ENCODE results near the gene UBE2L3.
"Not testable (repeated sequence)": the region's sequence is repeated elsewhere in the genome, so short reads cannot be mapped to it uniquely, and the experiment has no call there.

Gene UBE2L3

DNA sequence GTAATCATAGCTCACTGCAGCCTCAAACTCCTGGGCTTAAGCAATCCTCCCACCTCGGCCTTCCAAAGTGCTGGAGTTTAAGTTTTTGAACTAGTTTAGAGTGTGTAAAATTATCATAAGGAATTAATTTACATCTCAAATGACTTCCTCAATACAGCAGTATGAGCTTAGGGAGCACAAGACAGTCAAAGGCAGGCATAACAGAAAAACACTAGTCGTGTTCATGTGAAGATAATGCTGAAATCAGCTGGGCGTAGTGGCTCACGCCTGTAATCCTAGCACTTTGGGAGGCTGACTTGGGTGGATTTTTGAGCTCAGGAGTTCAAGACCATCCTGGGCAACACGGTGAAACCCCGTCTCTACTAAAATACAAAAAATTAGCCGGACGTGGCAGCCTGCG, 36.5 kb downstream of the UBE2L3 start:
- no peak for DNase-seq

DNA sequence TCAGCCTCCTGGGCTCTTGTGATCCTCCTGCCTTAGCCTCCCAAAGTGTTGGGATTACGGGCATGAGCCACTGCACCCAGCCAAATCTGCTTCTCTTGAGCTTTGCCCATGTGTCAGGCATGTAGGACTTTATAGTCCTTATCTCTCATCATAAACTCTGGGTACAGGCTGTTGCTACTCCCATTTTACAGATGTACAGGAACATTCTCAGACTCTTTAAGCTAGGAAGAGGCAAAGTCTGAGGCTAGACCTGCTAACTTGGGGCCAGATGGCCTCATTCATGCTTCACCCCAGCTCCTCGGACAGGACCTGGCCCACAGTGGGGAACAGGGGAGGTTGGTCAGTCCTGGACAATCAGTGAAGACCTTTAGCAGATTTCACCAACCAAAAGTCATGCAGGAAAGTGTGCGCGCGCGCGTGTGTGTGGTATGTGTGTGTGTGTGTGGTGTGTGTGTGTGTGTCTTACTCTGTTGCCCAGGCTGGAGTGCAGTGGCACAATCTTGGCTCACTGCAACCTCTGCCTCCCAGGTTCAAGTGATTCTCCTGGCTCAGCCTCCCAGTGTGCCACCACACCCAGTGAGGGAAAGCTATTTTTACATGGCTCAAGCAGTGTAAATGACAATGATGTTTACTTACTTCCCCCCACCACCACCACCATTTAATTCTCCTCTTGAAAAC, 38.5 kb downstream of the UBE2L3 start:
- no peak for DNase-seq

DNA sequence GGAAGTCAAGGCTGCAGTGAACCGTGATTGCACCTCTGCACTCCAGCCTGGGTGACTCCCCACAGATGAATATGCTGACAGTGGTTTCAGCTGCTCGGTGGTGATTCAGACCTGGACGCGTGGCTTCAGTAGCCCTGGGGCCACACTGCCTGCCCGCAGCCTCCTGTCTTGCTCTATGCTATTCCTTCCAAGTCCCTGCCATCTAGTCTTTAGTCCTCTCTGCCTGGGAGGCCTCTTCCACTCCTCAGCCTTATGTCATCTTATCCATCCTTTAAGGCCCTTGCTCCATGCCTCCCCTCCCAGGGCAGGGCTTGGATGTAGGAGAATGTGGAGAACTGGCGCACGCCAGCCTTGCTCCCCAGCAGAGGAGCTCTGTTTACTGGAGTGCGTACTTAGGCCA, 39.3 kb downstream of the UBE2L3 start:
- DNase-seq: no peak

DNA sequence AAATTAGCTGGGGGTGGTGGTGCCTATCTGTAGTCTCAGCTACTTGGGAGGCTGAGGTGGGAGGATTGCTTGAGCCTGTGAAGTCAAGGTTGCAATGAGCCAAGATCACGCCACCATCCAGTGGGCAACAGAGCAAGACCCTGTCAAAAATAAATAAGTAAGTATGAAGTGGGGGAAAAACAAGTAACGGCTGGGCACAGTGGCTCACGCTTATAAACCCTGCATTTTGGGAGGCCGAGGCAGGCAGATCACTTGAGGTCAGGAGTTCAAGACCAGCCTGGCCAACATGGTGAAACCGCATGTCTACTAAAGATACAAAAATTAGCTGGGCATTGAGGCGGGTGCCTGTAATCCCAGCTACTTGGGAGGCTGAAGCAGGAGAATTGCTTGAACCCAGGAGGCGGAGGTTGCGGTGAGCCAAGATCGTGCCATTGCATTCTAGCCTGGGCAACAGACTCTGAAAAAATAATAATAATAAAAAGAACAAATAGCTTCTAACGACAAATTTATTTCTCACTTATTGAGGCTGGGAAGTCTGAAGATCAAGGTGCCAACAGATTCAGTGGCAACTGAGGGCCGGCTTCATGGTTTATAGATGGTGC, 42.1 kb downstream of the UBE2L3 start:
- not testable (repeated sequence) for DNase-seq

DNA sequence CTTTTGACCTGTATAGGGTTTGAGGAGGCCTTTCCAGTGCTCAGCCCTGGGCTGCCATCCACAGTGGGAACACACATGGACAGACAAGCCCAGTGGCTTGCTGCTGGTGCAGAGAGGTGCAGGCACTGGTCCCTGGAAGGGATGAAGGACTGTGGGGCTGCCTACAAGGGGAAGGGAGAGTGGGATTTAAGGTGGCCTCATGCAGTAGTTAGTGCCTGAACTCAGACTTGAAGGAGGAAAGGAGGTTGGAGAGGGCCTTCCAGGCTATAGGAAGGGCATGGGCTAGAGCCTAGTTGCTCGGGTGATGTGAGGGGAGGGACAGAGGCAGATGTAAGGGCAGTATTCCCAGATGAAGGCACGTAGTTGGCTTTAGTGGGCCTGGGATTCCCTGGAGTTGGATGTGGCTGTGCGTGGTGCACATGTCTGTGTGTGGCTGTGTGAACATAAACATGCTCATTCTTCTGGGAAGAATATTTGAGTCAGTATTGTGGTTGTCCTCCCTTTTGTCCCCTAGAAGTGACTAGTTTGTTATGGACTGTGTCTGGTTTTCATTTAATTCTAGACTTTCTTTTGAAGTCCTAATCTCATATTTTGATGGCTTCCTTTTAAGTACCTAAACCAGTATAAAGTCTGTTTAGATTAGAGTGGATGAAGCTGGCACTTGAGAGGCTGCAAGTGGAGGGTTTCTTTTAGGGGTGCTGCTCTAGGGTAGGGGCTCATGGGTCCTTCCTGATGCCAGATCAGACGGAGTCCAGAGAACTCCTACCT, 43.9 kb downstream of the UBE2L3 start:
- no peak for DNase-seq

DNA sequence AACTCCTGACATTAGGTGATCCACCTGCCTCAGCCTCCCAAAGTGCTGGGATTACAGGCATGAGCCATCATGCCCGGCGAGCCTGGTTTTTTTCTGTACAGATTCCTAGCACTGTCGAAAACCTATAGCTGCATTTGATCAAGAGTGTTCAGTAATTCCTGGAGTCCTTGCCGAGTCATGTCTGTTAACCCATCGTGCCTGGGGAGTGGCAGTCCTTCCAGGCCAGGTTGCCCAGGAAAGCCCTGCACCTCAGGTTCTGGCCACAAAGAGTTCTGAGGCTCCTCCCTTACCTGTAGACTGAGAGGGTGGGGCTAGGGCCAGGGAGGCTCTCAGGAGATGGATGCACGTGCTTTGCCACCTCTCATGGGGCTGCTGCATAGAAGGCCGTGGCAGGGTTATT, 45.3 kb downstream of the UBE2L3 start:
- DNase-seq: no peak

DNA sequence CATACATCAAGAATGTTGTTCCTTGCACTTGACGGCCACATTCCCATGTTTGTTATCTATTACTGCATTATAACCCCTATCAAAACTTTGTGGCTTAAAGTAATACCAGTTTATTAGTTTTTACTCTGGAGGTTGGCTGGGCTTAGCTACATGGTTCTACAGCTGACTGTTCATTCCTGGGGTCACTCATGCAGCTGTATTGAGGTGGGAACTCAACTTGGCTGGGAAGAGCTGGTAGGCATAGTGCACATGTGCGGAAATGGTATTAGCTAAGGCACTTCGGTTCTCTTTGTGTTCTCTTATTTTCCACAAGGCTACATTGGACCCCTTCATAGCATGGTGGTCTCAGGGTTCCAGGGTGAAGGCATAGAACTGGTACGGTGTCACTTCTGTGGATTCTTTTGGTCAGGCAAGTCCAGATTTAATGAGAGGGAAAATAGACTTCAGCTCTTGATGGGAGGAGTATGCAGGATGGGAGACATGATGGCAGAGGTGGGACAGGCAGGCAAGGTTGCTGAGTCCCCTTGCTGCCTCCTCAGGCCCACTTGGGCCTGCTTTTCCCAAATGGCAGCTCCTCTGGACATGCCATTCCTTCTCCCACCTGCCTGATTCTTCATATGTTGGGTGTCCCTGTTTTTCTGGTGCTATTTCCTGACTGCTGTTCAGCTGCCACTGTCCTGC, 46.2 kb downstream of the UBE2L3 start:
- no peak for DNase-seq

DNA sequence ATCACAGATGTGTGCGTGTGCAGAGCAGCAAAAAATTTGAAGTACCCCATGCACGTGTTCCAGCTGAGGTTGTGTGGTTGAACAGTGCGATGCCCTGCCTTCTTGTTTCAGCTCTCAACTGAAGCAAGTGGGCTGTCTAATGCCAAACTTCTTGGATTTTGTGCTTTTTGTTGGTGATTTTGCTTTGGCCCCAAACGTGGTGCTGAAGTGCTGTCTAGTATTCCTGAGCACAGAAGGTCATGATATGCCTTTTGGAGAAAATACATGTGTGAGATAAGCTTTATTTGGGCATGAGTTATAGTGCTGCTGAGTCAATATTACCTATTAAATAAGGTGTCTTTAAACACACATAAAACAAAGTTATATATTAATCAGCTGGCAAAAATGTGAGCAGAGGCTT, 48.2 kb downstream of the UBE2L3 start:
- DNase-seq: no peak

DNA sequence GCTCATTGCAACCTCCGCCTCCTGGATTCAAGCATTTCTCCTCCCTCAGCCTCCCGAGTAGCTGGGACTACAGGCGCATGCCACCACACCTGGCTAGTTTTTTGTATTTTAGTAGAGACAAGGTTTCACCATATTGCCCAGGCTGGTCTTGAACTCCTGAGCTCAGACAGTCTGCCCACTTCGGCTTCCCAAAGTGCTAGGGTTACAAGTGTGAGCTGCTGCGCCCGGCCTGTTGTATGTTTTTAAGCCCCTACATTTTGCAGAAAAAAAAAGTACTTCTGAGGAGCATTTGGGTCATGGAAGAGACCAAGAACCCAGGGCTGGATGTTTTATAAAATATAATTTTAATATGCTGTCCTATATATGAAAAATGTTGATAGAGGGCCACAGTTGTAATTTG, 49.8 kb downstream of the UBE2L3 start:
- DNase-seq: not testable (repeated sequence)

DNA sequence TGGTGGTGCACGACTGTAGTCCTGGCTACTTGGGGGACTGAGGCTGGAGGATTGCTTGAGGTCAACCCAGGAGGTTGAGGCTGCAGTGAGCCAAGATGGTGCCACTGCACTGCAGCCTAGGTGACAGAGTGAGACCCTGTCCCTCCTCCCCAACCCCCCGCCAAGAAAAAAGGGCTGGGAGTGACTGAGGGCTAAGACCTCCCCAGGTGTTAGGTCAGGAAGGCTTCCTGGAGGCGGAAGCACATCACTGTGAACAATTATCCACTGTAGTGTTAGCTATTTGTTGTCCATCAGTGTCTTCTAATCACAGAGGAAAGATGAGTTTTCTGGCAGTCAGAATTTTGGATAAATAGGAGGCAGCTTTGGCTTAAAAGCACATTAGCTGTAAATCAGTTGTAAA, 53.5 kb downstream of the UBE2L3 start:
- no peak for DNase-seq

DNA sequence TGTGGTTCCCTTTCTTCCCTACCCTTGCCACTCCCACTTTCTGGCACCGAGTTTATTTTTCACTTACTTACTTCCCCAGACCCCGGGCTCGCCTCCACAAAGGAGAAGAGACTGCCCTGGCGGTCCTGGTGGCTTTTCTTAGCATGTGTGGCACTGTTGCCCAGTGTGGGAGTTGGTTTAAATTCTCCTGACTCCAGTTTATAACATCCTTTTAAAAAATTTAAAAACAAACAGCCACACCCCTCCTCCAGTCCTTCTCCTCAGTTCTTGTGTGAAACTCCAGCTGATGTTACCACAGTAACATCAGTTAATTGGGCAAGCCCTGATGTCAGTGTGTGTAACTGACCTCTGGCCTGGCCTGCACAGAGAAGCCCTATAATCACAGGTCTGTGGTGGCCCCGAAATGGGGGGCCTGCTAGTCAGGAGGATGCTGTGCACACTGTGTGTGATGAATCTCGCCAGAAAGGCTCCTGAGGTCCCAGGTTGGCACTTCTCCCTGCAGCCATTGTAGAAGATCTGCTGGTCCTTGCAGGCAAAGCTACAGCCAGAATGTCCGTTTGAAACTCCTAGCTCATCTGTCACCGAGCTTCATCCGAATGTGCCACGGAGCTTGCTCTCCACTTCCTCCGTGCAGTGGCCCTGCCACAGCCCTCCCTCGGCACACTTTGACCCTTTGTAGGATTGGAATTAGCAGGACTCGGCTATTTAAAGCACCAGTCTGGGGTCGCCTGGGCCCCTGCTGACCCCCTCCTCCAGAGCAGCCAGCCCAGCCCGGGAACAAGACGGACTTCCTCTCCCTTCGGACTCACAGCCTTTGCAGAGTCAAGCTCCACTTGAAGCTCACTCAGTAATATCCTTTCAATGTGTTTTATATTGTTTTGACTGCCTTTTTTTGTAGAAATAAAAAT, 54.8 kb downstream of the UBE2L3 start:
- DNase-seq: no peak

DNA sequence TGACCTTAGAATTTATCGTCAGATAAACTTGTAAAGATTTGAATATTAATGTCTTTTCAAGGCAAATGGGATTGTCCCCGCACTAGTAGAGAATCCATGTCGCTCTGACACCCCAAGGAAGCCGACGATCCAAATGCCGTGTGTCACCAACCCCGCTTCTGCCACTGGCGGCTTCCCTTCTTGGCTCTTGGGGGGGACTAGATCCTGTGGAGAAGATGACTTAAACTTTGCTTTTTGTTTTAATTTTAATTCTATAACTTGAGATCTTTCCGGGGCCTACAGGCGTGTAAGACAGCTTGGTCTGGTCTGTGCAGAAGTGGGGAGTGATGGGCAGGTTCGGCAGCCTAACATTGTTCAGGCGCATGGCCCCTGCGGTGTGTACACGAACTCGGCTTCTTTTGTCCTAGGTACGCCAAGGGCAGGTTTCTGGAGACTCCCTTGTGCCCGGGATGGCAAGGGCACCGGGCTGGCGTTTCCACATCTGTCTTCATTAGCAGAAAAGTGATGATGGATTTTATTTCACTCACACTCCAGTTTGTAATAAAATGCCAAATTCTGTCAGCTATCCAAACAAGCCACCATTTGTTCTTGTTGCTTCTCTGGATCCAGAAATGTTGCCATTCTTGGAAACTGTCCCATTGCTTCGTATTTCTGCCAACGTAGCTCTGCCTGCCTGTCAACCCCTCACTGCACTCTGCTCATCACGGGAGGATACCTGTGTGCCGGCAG, 55.6 kb downstream of the UBE2L3 start:
- peak; percentile 65 for DNase-seq

DNA sequence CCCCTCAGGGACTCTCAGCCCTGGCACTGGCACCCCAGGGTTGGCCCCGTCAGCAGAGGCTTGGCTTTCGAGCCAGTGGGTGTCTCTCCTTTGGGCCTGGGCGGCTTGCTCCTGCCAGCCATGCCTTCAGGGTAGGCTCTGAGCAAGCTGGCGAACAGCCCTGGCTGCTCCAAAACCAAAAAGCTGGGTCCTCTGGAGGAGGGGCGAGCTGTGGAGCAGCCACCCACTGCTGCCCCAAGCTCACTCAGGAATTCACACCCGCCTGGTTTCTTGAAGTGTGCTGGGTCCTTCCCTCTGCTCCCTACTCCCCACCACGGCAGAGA, 56.1 kb downstream of the UBE2L3 start:
- no peak for DNase-seq

DNA sequence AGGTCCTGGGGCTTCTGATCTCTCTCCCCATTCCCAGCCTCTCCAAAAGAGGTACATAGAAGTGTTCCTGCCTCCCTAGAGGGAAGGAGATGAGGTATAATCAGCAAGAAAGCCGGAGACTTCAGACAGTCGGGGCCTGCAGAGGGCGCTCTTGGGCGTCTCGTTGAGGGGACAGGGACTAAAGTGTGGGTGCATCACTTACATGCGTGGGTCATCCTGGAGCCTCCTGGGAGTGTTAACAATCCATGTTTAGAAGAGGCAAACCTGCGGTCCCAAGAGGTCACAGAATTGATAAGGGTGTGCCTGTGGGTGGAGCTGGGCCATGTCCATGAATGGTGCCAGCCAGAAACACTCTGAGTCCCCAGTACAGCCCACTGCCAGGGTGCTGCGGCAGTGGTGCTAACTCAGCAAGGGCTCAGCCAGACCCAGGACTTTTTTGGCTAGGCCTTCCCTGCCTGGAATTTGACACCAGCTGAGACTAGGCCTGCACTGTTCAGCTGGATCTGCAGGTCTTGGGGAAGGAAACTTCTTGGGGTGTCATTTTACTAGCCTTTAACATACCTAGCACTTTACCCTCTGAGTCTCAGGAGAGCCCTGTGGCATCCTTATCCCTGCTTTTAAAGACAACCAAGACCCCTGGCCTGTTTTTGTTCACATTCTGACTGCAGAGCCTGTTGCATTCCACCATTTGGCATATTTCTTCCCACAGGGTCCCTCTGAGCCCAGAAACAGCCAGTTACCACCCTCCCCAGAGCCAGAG, 56.8 kb downstream of the UBE2L3 start:
- DNase-seq: peak; percentile 38

DNA sequence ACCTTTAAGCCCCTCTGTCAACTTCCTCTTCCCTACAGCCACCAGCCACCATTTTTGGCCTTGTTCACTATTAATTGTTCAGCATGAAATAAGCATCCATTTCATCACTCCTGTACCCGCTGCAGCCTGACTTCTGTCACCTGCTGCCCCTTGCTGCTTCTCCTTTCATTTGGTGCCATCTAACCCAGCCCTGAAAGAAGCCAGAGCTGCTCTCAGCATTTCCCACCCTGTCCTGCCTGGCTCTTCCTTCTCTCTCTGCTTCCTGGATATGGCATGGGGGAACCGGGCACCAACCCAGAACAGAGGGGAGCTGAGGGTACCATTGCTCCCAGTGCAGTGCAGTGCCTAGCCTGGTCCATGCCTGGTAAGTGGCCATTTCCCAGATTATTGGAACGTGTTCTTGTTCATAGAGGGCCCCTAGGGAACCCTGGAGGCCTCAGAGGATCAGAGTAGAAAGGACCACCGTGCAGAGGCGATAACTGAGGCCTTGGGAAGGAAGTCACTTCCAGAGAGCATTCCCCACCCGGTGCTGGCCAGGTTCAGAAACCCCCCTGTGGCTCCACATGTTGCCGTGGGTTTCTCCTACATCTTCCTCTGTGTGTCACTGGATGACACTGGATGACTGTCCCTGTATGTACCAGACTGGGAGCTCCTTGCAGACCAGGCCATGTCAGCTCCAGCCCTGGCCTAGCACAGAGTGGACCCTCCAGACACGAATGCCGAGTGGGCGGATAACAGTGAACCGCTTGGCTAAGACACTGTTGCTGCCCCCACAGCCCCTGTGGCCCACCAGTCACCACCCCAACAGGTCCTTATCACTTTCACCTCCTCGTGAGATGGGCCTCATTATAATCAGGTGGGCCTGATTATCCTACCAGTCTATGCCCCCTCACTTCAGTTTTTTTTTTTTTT, 57.6 kb downstream of the UBE2L3 start:
- DNase-seq: no peak

DNA sequence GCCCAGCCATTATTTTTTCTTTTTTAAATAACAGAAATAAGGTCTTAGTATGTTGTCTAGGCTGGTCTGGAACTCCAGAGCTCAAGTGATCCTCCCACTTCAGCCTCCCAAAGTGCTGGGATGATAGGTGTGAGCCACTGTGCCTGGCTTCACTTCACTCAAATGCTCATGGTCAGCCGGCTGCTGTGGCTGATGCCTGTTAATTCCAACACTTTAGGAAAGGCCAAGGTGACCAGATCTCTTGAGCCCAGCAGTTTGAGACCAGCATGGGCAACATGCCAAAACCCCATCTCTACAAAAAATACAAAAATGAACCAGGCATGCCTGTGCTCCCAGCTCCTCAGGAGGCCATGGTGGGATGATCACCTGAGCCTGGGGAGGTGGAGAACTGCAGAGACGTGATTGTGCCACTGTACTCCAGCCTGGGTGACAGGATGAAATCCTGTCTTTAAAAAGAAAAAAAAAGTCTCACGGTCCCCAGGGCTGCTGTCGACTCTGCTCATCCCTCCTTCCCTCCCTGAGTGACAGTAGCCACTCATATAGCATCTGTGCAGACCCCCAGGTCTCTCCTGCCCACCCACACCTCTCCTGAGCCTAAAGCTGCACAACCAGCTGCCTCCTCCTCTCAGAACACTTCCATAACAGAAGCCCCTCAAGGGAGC, 58.7 kb downstream of the UBE2L3 start:
- DNase-seq: no peak

DNA sequence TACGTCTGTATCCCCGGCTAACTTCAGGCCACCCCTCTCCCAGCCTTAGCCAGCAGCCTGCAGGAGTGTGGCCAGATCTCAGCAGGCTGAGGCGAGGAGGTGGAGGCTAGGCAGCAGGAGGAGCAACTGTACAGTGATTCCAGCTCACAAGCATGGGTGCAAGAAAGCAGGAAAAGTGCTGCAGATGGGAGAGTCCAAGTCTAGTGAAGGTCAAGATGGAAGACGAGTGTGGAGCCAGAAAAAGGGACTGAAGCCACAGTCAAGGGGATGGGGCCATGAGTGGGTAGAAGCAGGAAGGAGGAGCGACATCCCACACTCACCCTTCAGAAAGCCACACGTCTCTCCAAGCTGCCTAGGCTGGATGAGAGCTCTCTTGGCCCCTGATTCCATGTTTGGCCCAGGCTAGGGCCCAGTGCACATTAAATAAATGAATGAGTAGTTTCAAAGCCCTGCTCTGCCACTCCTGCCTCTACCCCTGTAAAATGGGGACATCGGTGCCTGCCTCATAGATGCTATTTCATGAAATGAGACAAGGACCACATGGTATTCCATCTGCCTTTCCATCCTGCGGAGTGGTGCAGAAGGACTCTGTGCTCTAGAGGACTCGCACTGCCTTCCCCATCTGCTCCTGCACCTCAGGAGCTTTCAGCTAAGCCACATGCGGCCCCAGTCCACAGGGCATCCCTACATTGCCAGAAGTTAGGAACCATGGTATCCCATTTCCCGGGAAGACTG, 59.4 kb downstream of the UBE2L3 start:
- peak; percentile 87 for DNase-seq

DNA sequence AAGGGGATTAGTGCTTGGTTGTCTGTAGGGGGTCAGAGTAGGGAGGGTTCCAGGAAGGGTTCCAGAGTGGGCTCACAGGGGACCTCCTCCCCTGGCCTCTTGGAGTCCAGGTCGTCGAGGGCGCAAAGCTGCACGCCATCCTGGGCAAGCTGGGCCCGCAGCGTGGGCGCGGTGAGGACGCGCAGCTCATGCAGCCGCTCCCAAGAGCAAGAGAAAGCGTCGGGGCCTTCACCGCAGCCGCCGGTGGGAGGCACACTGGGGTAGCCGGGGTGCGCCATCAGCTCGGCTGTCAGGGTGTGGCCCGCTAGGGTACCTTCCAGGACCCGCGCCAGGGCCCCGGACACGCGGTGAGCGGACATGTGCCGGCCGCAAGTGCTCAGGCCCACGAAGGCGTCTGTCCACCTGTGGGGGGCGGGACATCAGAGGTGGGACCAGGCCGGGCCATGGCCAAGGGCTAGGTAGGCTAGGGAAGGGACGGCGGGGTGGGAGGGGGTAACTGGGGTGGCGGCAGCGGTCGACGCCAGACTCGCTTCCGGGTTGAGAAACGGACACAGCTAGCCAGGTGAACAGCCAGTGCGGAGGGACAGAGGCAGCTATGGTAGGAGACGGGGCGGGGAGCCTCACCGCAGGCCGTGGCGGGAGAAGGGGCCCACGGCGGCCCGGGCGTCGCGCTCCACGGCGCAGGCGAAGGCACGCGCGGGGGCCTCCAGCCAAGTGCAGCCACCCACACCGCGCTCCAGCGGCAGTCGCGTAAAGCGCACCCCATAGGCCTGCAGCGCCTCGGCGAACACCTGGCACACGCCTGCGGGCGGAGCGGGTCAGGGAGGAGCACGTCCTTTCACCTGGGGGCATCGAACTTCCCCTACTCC, 61.1 kb downstream of the UBE2L3 start:
- no peak for DNase-seq
